NCI-H2196 (cell line): ENCODE data around the gene DPF3.

ENCODE experiments used
- DNase-seq: peaks from one replicate; lab custom pipeline; 2025; ENCODE audit not compliant: unreplicated experiment; lab: John Stamatoyannopoulos, UW

DPF3 gene

GRCh38 chr14:72844524-72844923 lies 49.4 kb downstream of the DPF3 start:
- no peak for DNase-seq

DNA sequence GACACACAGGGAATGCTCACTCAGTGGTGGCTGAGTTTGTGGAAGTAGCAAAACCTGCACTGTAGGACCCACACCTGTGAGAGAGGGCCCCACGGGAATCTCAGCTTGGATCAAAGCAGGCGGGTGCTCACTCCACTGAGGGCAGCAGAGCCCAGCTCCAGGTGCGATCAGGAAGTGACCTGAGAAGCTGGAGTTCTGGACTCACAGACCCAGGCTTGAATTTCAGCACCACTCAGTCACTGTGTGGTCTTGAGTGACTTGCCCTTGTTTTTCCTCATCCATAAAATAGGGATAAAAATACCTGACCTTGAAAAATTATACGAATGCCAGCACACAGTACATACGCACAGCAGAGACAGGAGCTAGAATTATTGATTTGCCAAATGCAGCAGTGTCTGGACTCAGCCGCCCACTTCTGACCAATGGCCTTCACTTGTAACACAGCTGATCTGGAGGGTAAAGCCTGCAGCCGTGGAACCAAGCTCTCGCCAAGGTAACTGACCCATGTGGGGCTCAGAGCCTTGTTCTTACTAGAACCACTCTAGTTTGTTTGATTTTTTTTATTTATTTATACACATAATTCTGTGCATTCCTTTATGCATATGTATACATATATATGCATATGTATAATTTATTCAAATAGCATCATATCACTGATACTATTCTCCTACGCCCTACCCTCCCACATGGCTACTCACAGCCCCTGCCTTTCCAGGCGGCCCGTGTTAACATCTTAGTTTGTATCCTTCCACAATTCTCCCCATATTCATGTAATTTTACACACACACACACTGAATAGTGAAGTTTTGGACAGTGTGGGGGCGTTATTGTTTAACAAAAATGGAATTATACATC lies 53.9 kb downstream of the DPF3 start:
- no peak for DNase-seq

DNA sequence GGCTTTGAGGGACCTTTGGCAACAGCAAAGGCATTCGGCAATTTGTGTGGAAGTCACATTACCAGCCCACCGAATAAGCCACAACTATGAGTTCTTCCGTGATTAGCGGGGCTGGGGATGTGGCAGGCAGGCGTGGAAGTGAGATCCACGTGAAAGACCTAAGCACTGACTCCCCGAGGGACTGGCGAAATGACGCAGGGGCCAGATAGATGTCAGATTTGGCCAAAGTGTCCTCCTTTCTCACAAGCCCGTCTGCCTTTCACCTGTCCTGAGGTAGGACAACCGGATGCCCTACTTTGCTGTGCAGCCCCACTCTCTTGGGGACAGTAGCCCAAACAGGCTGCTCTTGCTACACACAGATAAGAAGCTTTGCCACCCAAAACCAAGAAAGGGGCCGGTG lies 54.5 kb downstream of the DPF3 start:
- DNase-seq, result no peak

DNA sequence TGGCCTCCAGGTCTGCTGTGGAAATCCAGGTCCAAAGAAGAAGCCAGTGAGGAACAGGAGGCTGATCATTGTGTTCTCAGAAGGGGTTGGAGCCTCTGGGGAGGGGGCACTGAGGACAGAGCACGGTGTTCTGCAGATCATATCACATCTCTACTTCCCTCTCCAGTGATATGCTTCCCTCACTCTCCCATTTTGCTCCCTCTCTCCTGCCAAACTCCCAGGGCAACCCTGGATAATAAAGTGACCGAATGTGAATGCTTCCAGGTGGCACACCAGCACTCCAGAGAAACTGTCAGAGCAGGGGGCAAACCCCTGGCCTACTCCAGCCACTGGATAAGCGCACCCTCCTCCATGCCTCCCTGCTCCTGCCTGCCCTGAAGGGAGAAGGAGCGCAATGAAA lies 57.8 kb downstream of the DPF3 start:
- DNase-seq, result no peak

- no peak for DNase-seq
Observed at GRCh38 chr14:72833174-72833573, 60.7 kb downstream of the DPF3 start.

DNA sequence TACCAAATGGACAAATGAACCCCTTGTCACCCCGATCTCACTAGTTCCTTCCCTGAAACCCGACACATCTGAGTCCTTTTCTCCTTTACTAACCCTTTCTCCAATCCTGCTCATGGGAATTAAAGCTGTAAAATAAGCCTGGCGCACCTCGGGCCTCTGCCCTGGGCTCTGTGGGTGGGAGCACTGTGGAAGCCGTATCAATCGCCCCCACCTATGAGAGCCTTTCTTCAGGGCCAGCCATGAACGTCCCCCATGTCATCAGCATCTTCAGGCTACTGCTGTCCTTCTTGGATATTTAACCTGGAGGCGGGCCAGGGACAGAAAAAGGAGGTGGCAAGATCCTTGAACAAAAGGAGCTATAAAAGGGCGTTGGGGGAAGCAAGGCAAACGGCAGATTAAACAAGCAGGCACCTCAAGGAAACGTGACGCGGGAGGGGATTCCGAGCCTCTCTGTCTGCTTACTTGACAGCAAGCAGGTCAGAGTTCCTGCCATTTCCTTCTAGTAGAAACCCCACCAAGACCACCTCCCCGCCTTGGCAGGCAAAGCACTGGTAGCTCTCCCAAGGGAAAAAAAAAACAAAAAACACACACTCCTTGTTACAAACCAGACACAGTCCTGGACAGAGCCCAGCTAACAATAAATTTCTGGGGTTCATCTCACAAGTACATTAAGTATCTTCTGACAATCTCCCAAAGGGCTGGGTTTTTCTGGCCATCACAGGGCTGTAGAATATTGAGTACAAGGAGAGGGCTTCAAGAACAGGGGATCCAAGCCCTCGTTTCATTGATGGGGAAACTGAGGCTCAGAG lies 62.9 kb downstream of the DPF3 start:
- no peak for DNase-seq

DNA sequence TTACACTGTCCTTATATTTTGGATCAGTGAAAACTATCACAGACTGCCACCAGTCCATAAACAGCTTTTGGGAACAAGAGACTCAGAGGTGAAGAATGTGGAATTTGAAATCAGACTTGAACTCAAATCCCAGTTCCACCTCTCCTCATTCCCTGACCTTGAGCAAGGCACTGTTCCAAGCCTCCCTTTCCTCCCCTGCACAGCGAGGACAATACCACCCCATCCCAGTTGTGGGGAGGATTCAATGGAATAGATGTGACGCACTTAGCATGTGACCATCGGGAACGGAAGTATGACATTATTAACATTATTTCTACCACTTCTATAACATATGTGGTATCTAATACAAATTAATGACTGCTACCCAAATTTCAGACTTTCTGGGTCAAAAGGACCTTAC lies 63.5 kb downstream of the DPF3 start:
- DNase-seq, result no peak

- no peak for DNase-seq
Observed at GRCh38 chr14:72828604-72829003, 65.3 kb downstream of the DPF3 start.

DNA sequence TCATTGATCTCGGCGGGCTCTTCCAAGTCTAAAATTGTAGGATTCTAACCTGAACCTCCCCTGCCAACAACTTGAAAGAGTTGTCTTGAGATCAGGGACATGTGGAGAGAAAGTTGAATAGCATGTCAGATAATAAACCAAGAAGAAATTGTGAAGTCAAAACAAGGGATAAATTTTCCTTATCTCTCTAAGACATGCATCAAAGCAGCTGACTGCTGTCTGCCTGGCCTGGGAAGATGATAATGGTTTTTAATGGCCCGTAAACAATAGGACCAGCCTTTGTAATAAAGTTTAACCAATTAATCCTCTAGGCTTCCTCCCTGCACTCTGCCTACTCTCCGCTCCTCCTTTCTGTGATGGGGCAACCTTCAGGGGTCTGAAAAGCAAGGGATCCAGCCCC lies 67.9 kb downstream of the DPF3 start:
- no peak for DNase-seq

GRCh38 chr14:72825486-72825885 lies 68.4 kb downstream of the DPF3 start:
- DNase-seq, result no peak

DNA sequence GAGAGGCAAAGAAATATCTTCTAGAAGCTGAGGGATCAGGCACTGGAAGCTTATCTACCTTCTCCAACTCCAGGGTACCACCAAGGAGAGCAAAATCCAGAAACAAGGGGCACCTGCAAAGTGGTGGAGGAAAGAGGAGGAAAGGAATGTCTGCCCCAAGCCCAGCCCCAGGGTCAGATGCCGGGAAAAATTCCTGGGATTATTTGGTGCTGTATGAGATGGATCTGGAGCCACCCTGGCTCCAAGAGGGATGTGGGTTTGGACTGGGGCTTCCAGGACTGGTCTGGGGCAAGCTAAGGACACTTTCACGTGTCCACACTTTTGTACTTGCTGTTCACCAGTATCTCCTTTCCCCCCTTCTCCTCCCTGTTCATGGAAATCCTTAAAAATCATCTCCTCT lies 69.8 kb downstream of the DPF3 start:
- no peak for DNase-seq

DNA sequence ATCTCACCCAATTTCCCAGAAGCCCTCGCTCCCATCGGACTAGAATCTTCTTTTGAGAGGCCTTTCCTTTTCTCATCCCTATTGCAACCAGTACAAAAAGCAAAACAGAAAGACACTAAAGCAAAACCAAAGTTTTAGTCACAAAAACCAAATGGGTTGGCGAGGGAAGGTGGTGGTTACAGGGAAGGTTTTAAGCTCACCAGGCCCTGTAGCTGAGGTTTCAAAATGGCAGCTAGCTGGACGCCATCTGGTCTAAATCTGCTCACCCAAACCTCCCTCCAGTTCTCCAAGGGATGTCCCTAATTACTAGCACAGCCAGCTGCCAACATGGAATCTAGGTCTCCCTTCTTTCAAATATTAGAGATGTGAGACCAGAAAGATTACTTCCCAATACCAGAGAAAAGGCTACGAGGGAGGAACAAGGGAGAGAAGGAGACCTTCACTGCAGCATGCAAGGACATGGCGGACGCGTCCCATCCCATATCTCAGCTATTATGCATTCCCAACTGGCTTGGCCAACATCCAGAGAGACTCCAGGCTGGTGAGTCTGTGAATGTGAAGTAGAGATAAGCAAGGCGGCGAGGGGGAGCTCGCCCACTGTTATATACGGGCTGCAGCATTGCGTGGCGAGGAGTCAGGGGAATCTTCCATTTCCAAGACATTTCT lies 70.8 kb downstream of the DPF3 start:
- DNase-seq, result no peak

- DNase-seq, result no peak
Observed at GRCh38 chr14:72818998-72819397, 74.9 kb downstream of the DPF3 start.

DNA sequence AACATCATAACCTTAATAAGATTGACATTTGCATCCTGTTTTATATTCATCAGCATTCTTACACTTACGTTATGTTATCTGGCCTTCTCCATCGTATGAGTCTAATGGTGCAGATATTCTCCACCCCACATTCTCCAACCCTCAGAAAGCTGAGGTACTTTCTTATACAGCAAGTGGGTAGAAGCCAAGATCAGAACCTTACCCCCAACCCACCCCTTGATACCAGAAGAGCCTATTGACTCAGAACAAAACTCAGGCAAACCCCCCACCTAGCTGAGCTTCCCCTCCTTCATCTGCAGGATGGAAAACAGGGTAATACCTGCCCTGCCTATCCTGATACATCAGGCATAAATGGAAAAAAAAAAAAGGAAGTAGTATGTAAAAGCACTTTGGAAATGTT lies 77.6 kb downstream of the DPF3 start:
- no peak for DNase-seq

DNA sequence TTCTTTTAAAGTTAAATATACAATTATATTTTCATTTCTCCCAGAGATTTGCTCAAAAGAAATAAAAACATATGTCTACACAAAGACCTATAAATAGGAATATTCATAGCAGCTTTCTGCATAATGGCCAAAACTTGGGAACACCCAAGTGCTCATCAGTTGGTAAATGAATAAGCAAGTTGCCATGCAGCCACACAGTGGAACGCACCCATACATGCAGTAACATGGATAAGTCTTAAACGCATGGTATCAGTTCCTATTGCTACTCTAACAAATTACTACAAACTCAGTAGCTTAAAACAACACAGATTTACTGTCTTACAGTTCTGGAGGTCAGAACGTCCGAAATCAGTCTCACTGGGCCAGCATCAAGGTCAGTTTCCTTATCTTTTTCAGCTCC lies 78.5 kb downstream of the DPF3 start:
- no peak for DNase-seq

GRCh38 chr14:72812292-72812851 lies 81.5 kb downstream of the DPF3 start:
- no peak for DNase-seq

- DNase-seq, result no peak
Observed at GRCh38 chr14:72810201-72810600, 83.7 kb downstream of the DPF3 start.

DNA sequence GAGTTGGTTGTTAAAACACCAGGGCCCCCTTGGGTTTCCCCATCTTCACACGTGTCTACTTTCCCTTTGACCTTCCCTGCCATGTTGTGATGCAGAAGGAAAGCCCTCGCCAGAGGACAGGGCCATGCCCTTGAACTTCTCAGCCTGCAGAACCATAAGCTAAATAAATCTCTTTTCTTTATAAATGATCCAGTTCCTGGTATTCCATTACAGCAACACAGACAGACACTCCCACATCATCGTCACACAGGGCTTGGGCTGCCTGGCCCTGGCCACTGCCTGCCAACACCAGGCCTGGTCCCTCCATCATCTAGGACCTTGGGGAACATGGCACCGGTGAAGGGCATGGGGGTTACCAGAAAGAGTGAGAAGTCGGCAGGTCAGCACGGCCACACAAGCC lies 84.8 kb downstream of the DPF3 start:
- DNase-seq, result no peak

DNA sequence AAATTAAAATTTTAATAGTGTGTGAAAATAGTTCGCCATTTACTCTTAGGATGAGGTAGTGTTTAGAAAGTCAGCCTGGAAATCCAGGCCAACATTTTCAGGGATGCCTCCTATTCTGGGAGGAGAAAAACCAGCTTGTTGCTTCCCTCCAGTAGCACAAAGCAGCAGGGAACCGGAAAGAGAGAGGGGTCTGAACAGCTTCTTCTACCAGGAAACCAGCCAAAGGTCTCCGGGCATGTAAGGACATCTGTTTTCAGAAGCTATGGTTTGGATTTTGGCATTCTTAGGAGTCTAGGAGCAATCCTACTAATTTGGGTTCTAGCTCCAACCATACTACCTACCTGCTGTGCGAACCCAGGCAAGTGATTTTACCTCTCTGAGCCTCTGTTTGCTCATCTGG lies 85.3 kb downstream of the DPF3 start:
- DNase-seq, result no peak

GRCh38 chr14:72802588-72802946 lies 91.3 kb downstream of the DPF3 start:
- no peak for DNase-seq

DNA sequence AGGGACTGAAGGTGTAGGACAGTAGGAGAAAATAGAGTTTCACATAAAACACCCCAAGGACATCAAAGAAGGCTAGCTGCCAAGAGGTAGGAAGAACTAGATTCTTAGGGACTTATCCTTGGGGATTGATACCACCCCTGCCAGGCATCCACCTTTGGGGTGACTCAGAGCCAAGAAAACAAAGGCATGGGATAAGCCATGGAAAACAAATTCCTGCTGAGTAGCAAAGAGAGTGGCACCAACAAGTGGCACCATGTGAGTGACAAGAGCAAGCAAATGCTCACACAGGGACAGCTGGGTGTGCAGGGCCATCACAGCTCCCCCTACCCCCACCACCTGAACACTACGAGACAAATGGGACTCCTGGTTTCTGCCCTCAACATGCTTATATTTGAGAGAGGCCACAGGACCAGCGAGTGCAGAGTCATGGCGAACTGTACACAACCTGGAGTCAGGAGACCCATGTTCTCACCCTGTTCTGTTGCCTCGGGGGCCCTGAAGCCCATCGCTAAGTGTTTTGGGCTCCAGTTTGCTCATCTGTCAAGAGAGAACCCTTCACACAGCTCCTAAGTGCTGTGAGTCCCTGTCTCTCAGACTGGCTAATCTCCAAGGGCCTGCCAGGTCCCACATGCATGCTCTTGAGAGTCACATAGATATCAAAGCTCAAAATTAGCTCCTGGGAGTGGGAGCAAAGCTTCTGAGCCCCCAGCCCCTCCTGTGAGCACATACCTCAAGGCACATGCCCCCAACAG lies 91.9 kb downstream of the DPF3 start:
- no peak for DNase-seq
